CD14-positive monocyte (primary cell): ENCODE results near the gene ANO2. TPM values are rescaled to one million over a fixed set of nuclear protein-coding genes. Genes with fewer than 3 reads are reported as not detected.

Experiments used
- DNase-seq, 3 donors: peaks; one replicate each; pipeline ENCODE4 v3.0.0-alpha.2; 2011 to 2022
- H2AFZ ChIP-seq: 2 replicates; pipeline ENCODE4 v1.6.0; 2012; ENCODE audit warnings: mild to moderate bottlenecking, low read depth, low read length, inconsistent platforms; ENCODE audit not compliant: insufficient read depth, poor library complexity, severe bottlenecking
- H3K27ac ChIP-seq, 2 donors: 1 replicate in 1 of 2; 2 replicates in 1 of 2; pipeline ENCODE4 v1.5.1; 2012 to 2013; ENCODE audit warnings: low read length in 2 of 2, control low read depth in 1 of 2, inconsistent platforms in 1 of 2, low read depth in 1 of 2, mild to moderate bottlenecking in 1 of 2
- H3K27me3 ChIP-seq, 2 donors: one replicate each; pipeline versions ENCODE4 v1.6.0 to v1.6.1; 2011 to 2013; ENCODE audit warnings: low read length in 2 of 2; ENCODE audit not compliant: control insufficient read depth in 2 of 2, insufficient read depth in 2 of 2
- H3K36me3 ChIP-seq, 2 donors: replicated peaks in 1 of 2; 1 replicate in 1 of 2; 2 replicates in 1 of 2; pipeline versions ENCODE4 v1.5.1 to v1.6.1; 2012 to 2013; ENCODE audit warnings: low read length in 2 of 2, control low read depth in 1 of 2, inconsistent platforms in 1 of 2, mild to moderate bottlenecking in 1 of 2; ENCODE audit not compliant: insufficient read depth in 2 of 2, control insufficient read depth in 1 of 2
- H3K4me1 ChIP-seq, 2 donors: 1 replicate in 1 of 2; 2 replicates in 1 of 2; pipeline versions ENCODE4 v1.5.1 to v1.6.1; 2012 to 2013; ENCODE audit warnings: low read length in 2 of 2, control low read depth in 1 of 2, inconsistent platforms in 1 of 2, mild to moderate bottlenecking in 1 of 2, moderate library complexity in 1 of 2; ENCODE audit not compliant: insufficient read depth in 2 of 2, control insufficient read depth in 1 of 2
- H3K4me2 ChIP-seq: replicated peaks from 2 replicates; pipeline ENCODE3; 2012; ENCODE audit warnings: low read length, moderate library complexity, mild to moderate bottlenecking; ENCODE audit not compliant: poor library complexity, severe bottlenecking; ENCODE audit errors: extremely low read depth
- H3K4me3 ChIP-seq, 3 experiments: fragments of 200-600 bp in 1 of 3; sonication (generic) in 1 of 3; replicated peaks in 1 of 3; 1 replicate in 2 of 3; 2 replicates in 1 of 3; pipeline ENCODE4 v1.5.1; 2011 to 2013; ENCODE audit warnings: low read length in 3 of 3, mild to moderate bottlenecking in 3 of 3, control low read depth in 2 of 3, low read depth in 2 of 3, inconsistent platforms in 1 of 3, moderate library complexity in 1 of 3
- H3K79me2 ChIP-seq: 2 replicates; pipeline ENCODE4 v1.6.0; 2012; ENCODE audit warnings: mild to moderate bottlenecking, control low read depth, inconsistent platforms, low read length, moderate library complexity; ENCODE audit not compliant: insufficient read depth
- H3K9ac ChIP-seq: 2 replicates; pipeline ENCODE4 v1.6.0; 2017; ENCODE audit warnings: low read length, mild to moderate bottlenecking; ENCODE audit not compliant: insufficient read depth, poor library complexity, severe bottlenecking
- H3K9me3 ChIP-seq, 2 donors: replicated peaks in 1 of 2; 1 replicate in 1 of 2; 2 replicates in 1 of 2; pipeline versions ENCODE4 v1.5.1 to v1.6.1; 2012 to 2013; ENCODE audit warnings: low read length in 2 of 2, control low read depth in 1 of 2; ENCODE audit not compliant: control insufficient read depth in 1 of 2, insufficient read depth in 1 of 2
- H4K20me1 ChIP-seq: 2 replicates; pipeline ENCODE4 v1.6.0; 2012; ENCODE audit warnings: mild to moderate bottlenecking, low read length, control low read depth, moderate library complexity; ENCODE audit not compliant: insufficient read depth
- H3K27ac Mint-ChIP-seq, 7 donors: one replicate each; pipeline ENCODE4 v1.8.0; 2020; ENCODE audit warnings: mild to moderate bottlenecking in 7 of 7, mixed read lengths in 7 of 7, moderate library complexity in 6 of 7, inconsistent platforms in 2 of 7
- H3K27me3 Mint-ChIP-seq, 3 donors: one replicate each; pipeline ENCODE4 v1.8.0; 2021 to 2022; ENCODE audit warnings: low read depth in 3 of 3, mild to moderate bottlenecking in 3 of 3, mixed read lengths in 3 of 3, moderate library complexity in 3 of 3, inconsistent platforms in 1 of 3
- H3K36me3 Mint-ChIP-seq, 2 donors: one replicate each; pipeline ENCODE4 v1.8.0; 2020; ENCODE audit warnings: mixed read lengths in 2 of 2, inconsistent platforms in 1 of 2, mild to moderate bottlenecking in 1 of 2
- H3K4me1 Mint-ChIP-seq: one replicate; pipeline ENCODE4 v1.8.0; 2020; ENCODE audit warnings: mild to moderate bottlenecking, mixed read lengths
- H3K4me3 Mint-ChIP-seq, 2 donors: one replicate each; pipeline ENCODE4 v1.8.0; 2020; ENCODE audit warnings: mild to moderate bottlenecking in 2 of 2, mixed read lengths in 2 of 2, moderate library complexity in 1 of 2
- H3K9me3 Mint-ChIP-seq, 7 donors: one replicate each; pipeline ENCODE4 v1.8.0; 2020 to 2022; ENCODE audit warnings: mixed read lengths in 7 of 7, mild to moderate bottlenecking in 6 of 7, moderate library complexity in 6 of 7, inconsistent platforms in 2 of 7
- CTCF ChIP-seq: fragments of 200-600 bp; IDR thresholded peaks from one replicate; pipeline ENCODE4 v1.8.0; 2022; ENCODE audit warnings: antibody characterized with exemption, mild to moderate bottlenecking
- WGBS: methylation state at CpG from one replicate; pipeline ENCODE4 v1.1.5; 2013; ENCODE audit warnings: missing lambda C conversion rate; ENCODE audit not compliant: insufficient coverage; 5-methylcytosine and 5-hydroxymethylcytosine counted together
- intact Hi-C, 2 donors: fragments of 100-400 bp; cut with micrococcal nuclease; formaldehyde crosslinking; loops; one replicate each; pipeline versions ENCODE4 v1.15.0 to v1.15.1; 2023
- polyA plus RNA-seq, 3 donors: library from polyadenylated mRNA; depleted of rRNA in 1 of 3; unstranded in 2 of 3; stranded (reverse) in 1 of 3; fragments of 300-500 nt in 2 of 3; fragments of >200 nt in 1 of 3; fragmentation: Illumina TruSeq in 2 of 3; gene quantifications; 1 replicate in 2 of 3; 2 replicates in 1 of 3; pipeline ENCODE4 v1.2.3, GENCODE V29; 2012 to 2021

ANO2 gene
- polyA plus RNA-seq, 3 donors, result not detected

- H3K4me3 Mint-ChIP-seq, result no peak overlapping the region
- Histone ChIP-seq H3K4me2 (no peak overlapping the region), H3K27ac (no peak overlapping the region), H3K36me3 (no peaks in the 10 kb centered on the region), H2AFZ (no peak overlapping the region), H3K27me3 (no peaks in the 10 kb centered on the region), H4K20me1 (no peaks in the 10 kb centered on the region), H3K4me3 (no peak overlapping the region), H3K9ac (no peak overlapping the region), H3K9me3 (no peaks in the 10 kb centered on the region), H3K79me2 (no peaks in the 10 kb centered on the region), H3K4me1 (no peaks in the 10 kb centered on the region)
- intact Hi-C loops, result no loop called here
- H3K9me3 Mint-ChIP-seq, result peaks cover 0 to 3% (median 0%) of the 10 kb centered on the region in 7 donors
- H3K4me1 Mint-ChIP-seq, result peaks cover 6% of the 10 kb centered on the region
- H3K27ac Mint-ChIP-seq, result no peak overlapping the region
- no peaks in the 10 kb centered on the region for H3K36me3 Mint-ChIP-seq
- DNase-seq, result no peak
- 0% methylated on average over 1 of the region's 2 CpGs for WGBS
- H3K27me3 Mint-ChIP-seq, result peaks cover 3 to 4% (median 3%) of the 10 kb centered on the region in 3 donors
- no peak for TF ChIP-seq CTCF
Observed at GRCh38 chr12:5742258-5742657, 202.8 kb downstream of the ANO2 start.

- Mint-ChIP-seq H3K4me3 (no peak overlapping the region), H3K27ac (no peak overlapping the region), H3K9me3 (no peaks in the 10 kb centered on the region), H3K4me1 (peaks cover 6% of the 10 kb centered on the region), H3K36me3 (no peaks in the 10 kb centered on the region), H3K27me3 (peaks cover 1 to 3% (median 2%) of the 10 kb centered on the region in 3 donors)
- TF ChIP-seq CTCF, result no peak
- H3K4me3 ChIP-seq, result no peak overlapping the region
- H3K4me2 ChIP-seq, result no peak overlapping the region
- DNase-seq, result no peak
- H3K27me3 ChIP-seq, result no peaks in the 10 kb centered on the region
- no peaks in the 10 kb centered on the region for H4K20me1 ChIP-seq
- intact Hi-C loops, result no loop called here
- H3K9me3 ChIP-seq, result no peaks in the 10 kb centered on the region
- no peaks in the 10 kb centered on the region for H3K4me1 ChIP-seq
- no peak overlapping the region for H3K27ac ChIP-seq
- H3K9ac ChIP-seq, result no peak overlapping the region
- no peaks in the 10 kb centered on the region for H3K36me3 ChIP-seq
- 84% methylated on average over 3 of the region's 5 CpGs for WGBS
- no peaks in the 10 kb centered on the region for H3K79me2 ChIP-seq
- no peak overlapping the region for H2AFZ ChIP-seq
Observed at GRCh38 chr12:5739917-5740316, 205.1 kb downstream of the ANO2 start.
